Peyer's patch (tissue), 4 donors: ENCODE measurements around the gene THRA. TPM values are rescaled to one million over a fixed set of nuclear protein-coding genes. Genes with fewer than 3 reads are reported as not detected.

Experiments
- DNase-seq, 3 donors: peaks; one replicate each; pipeline ENCODE4 v3.0.0-alpha.2; 2017 to 2019
- H3K27ac ChIP-seq, 4 donors: fragments of 200-600 bp; sonication (generic); one replicate each; pipeline ENCODE4 v1.5.1; 2016 to 2019
- H3K27me3 ChIP-seq, 2 donors: fragments of 200-600 bp; sonication (generic); one replicate each; pipeline ENCODE4 v1.5.1; 2019
- H3K36me3 ChIP-seq, 3 donors: fragments of 200-600 bp; sonication (generic); one replicate each; pipeline ENCODE4 v1.5.1; 2016 to 2019
- H3K4me1 ChIP-seq, 4 donors: fragments of 200-600 bp; sonication (generic); one replicate each; pipeline ENCODE4 v1.5.1; 2016 to 2019
- H3K4me3 ChIP-seq, 4 donors: fragments of 200-600 bp; sonication (generic); 1 replicate in 3 of 4; 2 replicates in 1 of 4; pipeline ENCODE4 v1.5.1; 2016 to 2019; ENCODE audit warnings: mild to moderate bottlenecking in 1 of 4
- H3K9me3 ChIP-seq, 4 donors: fragments of 200-600 bp; sonication (generic); one replicate each; pipeline ENCODE4 v1.5.1; 2016 to 2019; ENCODE audit warnings: mild to moderate bottlenecking in 1 of 4
- CTCF ChIP-seq, 6 experiments: fragments of 450-650 bp in 4 of 6; fragments of 200-600 bp in 2 of 6; sonication (generic) in 1 of 6; IDR thresholded peaks; one replicate each; pipeline ENCODE4 v1.5.1; 2017 to 2019; ENCODE audit warnings: antibody characterized with exemption in 6 of 6, mild to moderate bottlenecking in 3 of 6, moderate library complexity in 1 of 6
- POLR2A ChIP-seq, 2 donors: fragments of 450-650 bp; IDR thresholded peaks; one replicate each; pipeline ENCODE4 v1.5.1; 2017; ENCODE audit warnings: antibody characterized with exemption in 2 of 2, mild to moderate bottlenecking in 2 of 2, moderate library complexity in 2 of 2
- total RNA-seq, 4 donors: library from RNA; depleted of rRNA; stranded (reverse); fragments of >200 nt; gene quantifications; one replicate each; pipeline ENCODE4 v1.1.0, GENCODE V29; 2016

Gene THRA
- total RNA-seq, 4 donors from 2014 or later, result 43.4 to 80.5 (median 68.5) TPM

- no peaks in the 10 kb centered on the region for H3K9me3 ChIP-seq
- TF ChIP-seq POLR2A (IDR thresholded peaks at IDR 0.05), result no peak
- TF ChIP-seq CTCF (IDR thresholded peaks at IDR 0.05), result peak in 5 of 6 experiments; percentile 13 to 56 (median 50)
- peaks cover 0 to 29% (median 0%) of the 10 kb centered on the region in 3 donors for H3K36me3 ChIP-seq
- no peaks in the 10 kb centered on the region for H3K27me3 ChIP-seq
- peak in 2 of 3 donors; percentile 28 to 69 for DNase-seq
- no peak overlapping the region for H3K4me3 ChIP-seq
- peak overlapping the region; percentile 17 to 68 (median 44) for H3K27ac ChIP-seq
- H3K4me1 ChIP-seq, result peaks cover 0 to 30% (median 0%) of the 10 kb centered on the region in 4 donors
Observed at GRCh38 chr17:40038882-40039513, 23.8 kb upstream of the THRA start.

DNA sequence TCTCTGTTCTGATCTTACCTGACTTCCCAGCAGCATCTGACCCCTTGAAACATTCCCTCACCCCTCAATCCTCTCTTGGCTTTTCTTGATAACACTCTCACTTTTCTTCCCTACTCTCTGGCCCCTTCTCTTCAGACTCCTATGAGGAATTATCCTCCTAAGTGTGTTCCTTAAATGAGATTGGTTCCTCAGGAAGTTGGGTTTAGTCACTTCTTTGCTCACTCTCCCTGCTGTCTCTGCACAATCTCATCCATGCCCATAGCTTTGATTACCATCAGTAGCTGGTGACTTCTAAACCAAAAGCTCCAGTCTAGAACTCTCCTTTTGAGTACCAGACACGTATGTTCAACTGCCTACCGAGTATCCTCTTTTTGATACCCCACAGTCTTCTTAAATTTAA lies 21.6 kb upstream of the THRA start:
- peaks cover 0 to 24% (median 0%) of the 10 kb centered on the region in 3 donors for H3K36me3 ChIP-seq
- H3K9me3 ChIP-seq, result no peaks in the 10 kb centered on the region
- TF ChIP-seq POLR2A (IDR thresholded peaks at IDR 0.05), result no peak
- TF ChIP-seq CTCF (IDR thresholded peaks at IDR 0.05), result no peak
- no peak overlapping the region for H3K4me3 ChIP-seq
- no peak for DNase-seq
- H3K27me3 ChIP-seq, result no peaks in the 10 kb centered on the region
- peaks cover 0 to 12% (median 0%) of the 10 kb centered on the region in 4 donors for H3K4me1 ChIP-seq
- no peak overlapping the region for H3K27ac ChIP-seq

DNA sequence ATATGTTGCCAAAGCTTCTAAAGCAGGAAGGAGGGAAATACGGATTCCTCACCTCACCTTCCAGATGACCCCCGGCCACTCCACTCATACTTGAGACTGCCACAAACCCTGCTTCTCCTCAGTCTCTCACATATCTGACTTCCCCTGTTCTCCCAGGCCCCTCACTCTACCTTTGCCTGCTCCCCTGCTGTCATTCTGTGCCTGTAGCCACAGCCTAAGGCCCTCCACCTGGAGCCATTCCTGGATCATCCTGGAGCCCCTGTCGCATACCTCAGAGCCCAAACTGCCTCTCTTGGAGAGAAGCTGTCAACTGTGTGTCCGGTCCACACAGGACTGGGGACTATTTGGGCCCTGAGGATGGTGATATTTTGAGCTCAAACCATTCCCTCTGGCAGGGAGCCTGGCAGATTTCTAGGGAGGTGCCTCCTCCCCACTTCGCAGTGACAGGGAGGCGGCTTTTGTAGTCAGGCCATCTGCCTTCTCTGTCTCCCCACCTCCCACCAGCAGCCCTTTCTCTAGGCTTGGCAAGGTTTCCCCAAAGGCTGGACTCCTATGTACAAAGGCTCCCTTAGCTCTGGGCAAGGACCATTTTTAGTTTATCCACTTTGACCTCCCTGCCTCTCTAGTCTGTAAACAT lies 6.3 kb upstream of the THRA start:
- Histone ChIP-seq H3K27me3 (no peaks in the 10 kb centered on the region), H3K4me3 (no peak overlapping the region), H3K27ac (no peak overlapping the region), H3K36me3 (peaks cover 0 to 15% (median 0%) of the 10 kb centered on the region in 3 donors), H3K4me1 (peaks cover 0 to 25% (median 2%) of the 10 kb centered on the region in 4 donors), H3K9me3 (no peaks in the 10 kb centered on the region)
- DNase-seq, result no peak
- TF ChIP-seq POLR2A (IDR thresholded peaks at IDR 0.05) (no peak), CTCF (IDR thresholded peaks at IDR 0.05) (no peak)

GRCh38 chr17:40058186-40058784 lies 4.5 kb upstream of the THRA start:
- Histone ChIP-seq H3K9me3 (no peaks in the 10 kb centered on the region), H3K27ac (peak overlapping the region in 3 of 4 donors; percentile 47 to 78 (median 64)), H3K36me3 (no peaks in the 10 kb centered on the region), H3K27me3 (no peaks in the 10 kb centered on the region), H3K4me1 (peaks cover 0 to 31% (median 2%) of the 10 kb centered on the region in 4 donors), H3K4me3 (no peak overlapping the region)
- TF ChIP-seq CTCF (IDR thresholded peaks at IDR 0.05) (no peak), POLR2A (IDR thresholded peaks at IDR 0.05) (no peak)
- no peak for DNase-seq

- H3K4me1 ChIP-seq, result peaks cover 0 to 27% (median 1%) of the 10 kb centered on the region in 4 donors
- no peak for DNase-seq
- H3K27ac ChIP-seq, result peak overlapping the region in 3 of 4 donors; percentile 47 to 78 (median 64)
Observed at GRCh38 chr17:40058865-40059264, 3.9 kb upstream of the THRA start.

More at GRCh38 chr17:40058865-40059264, 3.9 kb upstream of the THRA start:
- H3K36me3 ChIP-seq, result no peaks in the 10 kb centered on the region
- no peak overlapping the region for H3K4me3 ChIP-seq
- H3K27me3 ChIP-seq, result no peaks in the 10 kb centered on the region
- no peaks in the 10 kb centered on the region for H3K9me3 ChIP-seq
- no peak for TF ChIP-seq CTCF (IDR thresholded peaks at IDR 0.05)
- TF ChIP-seq POLR2A (IDR thresholded peaks at IDR 0.05), result no peak
